Activated CD8-positive, alpha-beta memory T cell treated with anti-CD3 and anti-CD28 coated beads for 36 hours (primary cell): Measurements from ENCODE around the gene PCDH9. TPM values are rescaled to one million over a fixed set of nuclear protein-coding genes. Genes with fewer than 3 reads are reported as not detected.
"Not testable (repeated sequence)": the region's sequence is repeated elsewhere in the genome, so short reads cannot be mapped to it uniquely, and the experiment has no call there.

Experiments
- CTCF ChIA-PET: fragments of 350-600 bp; sonication (Branson Sonifier 250); formaldehyde crosslinking; loops from one replicate; lab custom pipeline; 2021; ENCODE audit warnings: antibody characterized with exemption; lab: Charles Lee
- POLR2A ChIA-PET: fragments of 350-600 bp; sonication (Branson Sonifier 250); formaldehyde crosslinking; loops from one replicate; lab custom pipeline; 2021; ENCODE audit warnings: antibody characterized with exemption; lab: Charles Lee
- total RNA-seq, 2 experiments: library from RNA; stranded (reverse); gene quantifications; one replicate each; pipeline ENCODE4 v1.2.3, GENCODE V29; 2021

Gene PCDH9
- total RNA-seq, 2 experiments from 2014 or later, result 0.13 to 0.17 TPM

DNA sequence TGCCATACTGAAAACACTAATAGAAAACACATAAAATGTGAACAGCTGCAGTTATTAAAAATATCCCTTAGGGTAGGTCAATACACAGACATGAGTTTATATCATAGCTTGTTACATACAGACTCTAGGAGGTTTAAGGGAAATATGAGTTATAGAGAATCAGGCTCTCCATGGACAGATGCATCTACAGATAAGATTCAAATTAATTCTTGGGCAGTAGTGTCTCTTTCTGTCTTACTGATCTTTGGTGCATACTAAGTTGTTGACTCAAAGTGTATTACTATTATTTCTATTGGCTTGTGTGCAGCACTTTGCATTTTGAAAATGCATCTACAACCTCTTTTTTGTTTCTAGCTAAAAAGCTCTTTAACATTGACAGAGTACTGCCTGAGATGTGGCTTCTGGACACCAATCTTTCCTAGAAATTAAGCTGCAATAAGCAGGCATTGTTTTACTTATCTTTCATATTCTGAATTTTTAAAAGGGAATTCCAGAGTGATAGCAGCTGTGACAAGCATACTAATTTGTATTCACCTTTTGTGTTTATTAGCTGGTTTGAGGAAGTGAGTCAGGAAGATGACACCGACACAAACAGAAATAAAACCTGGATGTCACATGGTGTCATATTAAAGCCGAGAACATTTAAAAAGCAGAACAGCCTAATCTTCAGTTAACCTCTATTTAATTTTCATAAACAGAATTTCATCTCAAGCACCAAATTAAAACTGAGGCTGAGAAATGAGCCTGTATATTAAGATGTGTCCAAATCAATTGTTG, 399.0 kb downstream of the PCDH9 start:
- POLR2A ChIA-PET, result no interaction called here
- CTCF ChIA-PET, result no interaction called here

GRCh38 chr13:66829803-66830202, 400.3 kb downstream of the PCDH9 start:
- ChIA-PET CTCF (no interaction called here), POLR2A (no interaction called here)

DNA sequence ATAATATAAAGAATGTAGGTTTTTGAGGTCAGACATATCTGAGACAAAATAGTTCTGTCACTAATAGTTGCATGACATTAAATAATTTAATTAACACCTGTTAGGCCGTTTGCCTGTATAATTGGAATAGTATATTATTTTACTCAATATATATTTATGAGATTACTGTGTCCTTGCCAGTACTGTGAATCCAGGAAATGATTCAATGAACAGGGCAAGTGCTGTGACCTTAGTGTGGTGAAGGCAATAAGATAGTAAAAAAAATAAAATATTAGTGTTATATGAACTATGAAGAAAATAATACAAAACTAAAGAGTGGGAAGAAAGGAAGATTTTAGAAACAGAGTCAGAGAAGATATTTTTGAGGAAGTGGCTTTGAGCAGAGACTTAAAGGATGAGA, 403.7 kb downstream of the PCDH9 start:
- ChIA-PET POLR2A (no interaction called here), CTCF (no interaction called here)

DNA sequence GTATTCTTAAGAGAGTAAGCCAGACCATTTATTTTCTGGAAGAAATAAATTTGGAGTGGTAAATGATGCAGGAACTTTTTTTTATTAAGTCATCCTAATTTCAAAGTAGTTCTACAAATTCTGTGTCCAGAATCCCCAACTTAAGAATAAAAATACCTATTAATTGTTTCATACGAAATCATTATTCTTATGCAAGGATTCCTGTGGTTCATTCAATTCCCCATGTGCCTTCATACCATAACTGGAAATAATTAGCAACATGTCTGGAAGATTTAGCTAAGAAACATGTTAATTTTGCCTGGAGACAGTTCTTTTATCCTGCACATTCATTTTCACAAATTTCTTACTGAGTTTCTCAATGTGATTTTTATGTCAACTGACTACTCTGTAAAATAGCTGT, 408.6 kb downstream of the PCDH9 start:
- ChIA-PET CTCF (no interaction called here), POLR2A (no interaction called here)

- CTCF ChIA-PET, result no interaction called here
Measured at GRCh38 chr13:66811455-66811854, 418.7 kb downstream of the PCDH9 start.

DNA sequence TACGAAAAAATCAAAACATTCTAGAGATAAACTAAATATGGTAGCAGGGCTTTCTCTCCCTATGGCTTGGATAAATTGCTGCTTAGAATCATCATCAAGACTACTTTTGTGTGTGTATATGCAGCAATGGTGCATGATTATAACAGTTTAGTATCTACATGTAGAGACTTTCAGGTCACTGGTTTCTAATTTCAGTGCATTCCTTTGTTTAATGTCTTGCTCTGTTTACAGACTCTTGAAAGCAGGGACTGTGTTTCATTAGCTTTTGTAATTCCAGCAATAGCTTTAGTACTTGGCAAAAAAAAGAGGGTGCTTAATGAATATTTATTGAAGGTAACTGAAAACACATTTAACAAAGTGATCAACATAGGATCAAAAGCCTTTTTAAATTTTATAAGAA, 420.7 kb downstream of the PCDH9 start:
- CTCF ChIA-PET, result no interaction called here

More at GRCh38 chr13:66811455-66811854, 418.7 kb downstream of the PCDH9 start:
- POLR2A ChIA-PET, result no interaction called here

GRCh38 chr13:66807251-66807650, 422.9 kb downstream of the PCDH9 start:
- CTCF ChIA-PET, result no interaction called here
- POLR2A ChIA-PET, result no interaction called here

More for the DNA sequence above, 420.7 kb downstream of the PCDH9 start:
- POLR2A ChIA-PET, result no interaction called here

- CTCF ChIA-PET, result no interaction called here
Measured at GRCh38 chr13:66805657-66806056, 424.5 kb downstream of the PCDH9 start.

DNA sequence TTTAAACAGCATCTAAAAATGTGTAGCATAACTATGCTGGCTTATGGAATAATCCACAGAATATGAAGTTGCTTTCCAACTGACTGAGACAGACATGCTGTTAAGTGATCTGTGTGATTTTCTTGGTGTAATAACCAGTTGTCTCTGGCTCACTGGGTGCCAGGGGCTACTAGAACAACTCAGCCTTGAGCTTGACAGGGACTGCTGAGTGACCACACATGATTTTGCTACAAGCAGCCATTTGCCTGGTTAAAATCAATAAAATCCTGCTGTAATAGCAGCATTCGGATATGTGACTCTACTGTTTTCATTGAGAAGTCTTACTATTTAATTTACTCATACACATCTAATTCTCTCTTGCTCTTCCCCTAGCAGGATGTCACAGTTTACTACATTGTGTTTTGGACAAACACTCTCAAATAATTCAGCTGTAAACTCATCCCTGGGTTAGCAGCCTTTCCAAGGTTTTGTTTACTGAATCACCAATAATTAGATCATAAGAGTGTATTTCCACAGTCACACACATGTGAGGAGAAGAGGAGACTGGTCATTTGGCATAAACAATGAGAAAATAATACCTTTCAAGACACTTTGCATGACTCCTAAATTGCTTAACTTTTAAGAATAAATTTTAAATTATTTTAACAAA, 426.2 kb downstream of the PCDH9 start:
- CTCF ChIA-PET, result no interaction called here

More at GRCh38 chr13:66805657-66806056, 424.5 kb downstream of the PCDH9 start:
- POLR2A ChIA-PET, result no interaction called here

DNA sequence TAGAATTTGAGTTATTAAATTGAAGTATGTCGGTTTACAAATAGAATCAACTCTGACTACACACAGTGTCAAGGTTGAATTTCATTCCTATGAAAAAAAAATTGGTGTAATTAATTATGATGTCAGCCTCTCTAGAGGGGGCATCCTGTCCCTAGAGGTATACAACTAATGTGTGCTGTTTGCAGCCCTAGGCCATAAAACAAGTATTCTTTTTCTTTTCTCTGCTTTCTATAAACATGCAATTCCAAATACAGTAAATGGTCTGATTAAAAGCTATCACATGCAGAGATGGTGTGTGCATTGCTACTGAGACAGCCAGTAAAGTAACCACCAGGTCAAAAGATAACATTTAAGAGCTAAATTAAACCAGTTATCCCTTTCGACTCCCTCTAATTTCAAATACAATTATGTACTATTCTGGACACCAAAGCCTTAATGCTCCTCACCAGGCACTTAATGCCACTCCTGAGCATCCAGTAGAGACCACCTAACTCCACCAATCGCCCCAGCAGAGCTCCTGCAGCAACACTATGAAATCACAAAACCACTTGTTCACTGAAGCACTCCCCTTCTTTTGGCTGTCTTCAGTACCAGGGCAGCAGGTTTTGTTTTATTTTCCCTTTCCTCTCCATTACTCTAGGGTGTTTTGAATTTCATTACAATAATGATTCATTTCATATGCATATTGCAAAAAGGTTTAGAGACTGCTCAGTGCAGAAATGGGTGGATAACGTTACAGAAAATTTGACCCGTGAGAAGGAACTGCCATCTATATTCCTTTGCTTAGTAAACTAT, 426.9 kb downstream of the PCDH9 start:
- CTCF ChIA-PET, result no interaction called here

More for the DNA sequence above, 426.2 kb downstream of the PCDH9 start:
- POLR2A ChIA-PET, result no interaction called here

GRCh38 chr13:66795636-66796035, 434.5 kb downstream of the PCDH9 start:
- POLR2A ChIA-PET, result no interaction called here

More for the DNA sequence above, 426.9 kb downstream of the PCDH9 start:
- POLR2A ChIA-PET, result no interaction called here

DNA sequence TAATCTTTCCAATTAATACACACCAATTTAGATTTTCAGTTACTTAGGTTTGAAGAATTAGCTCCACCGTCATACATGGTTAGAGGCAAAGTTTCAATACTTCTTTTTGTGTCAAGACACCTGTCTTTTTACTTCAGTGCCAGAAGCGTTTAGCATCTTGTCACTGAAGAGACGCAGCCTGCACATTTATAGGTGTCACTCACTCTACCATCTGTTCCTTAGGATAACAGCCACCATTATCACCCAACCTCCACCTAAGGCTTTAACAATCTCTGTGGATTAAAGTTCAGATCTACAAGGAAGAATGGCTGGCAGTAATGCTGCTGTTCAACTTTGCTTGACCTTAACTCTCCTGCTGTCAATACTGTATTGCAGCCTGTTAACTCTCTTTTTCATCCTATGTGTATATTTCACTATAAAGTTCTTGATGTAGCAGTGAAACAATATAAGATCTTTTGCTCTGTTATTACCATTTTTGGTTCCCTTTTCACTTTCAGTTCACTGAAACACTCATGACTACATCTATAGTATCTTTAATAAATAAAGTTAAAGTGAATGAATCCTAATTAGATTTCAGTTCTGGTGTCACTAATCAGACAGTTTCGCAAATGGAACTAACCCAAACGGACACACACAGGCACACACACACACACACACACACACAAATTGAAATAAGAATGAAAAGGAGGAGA, 435.6 kb downstream of the PCDH9 start:
- CTCF ChIA-PET, result no interaction called here
- POLR2A ChIA-PET, result no interaction called here

More at GRCh38 chr13:66795636-66796035, 434.5 kb downstream of the PCDH9 start:
- CTCF ChIA-PET, result no interaction called here

GRCh38 chr13:66790861-66791260, 439.3 kb downstream of the PCDH9 start:
- POLR2A ChIA-PET, result no interaction called here
- CTCF ChIA-PET, result no interaction called here

DNA sequence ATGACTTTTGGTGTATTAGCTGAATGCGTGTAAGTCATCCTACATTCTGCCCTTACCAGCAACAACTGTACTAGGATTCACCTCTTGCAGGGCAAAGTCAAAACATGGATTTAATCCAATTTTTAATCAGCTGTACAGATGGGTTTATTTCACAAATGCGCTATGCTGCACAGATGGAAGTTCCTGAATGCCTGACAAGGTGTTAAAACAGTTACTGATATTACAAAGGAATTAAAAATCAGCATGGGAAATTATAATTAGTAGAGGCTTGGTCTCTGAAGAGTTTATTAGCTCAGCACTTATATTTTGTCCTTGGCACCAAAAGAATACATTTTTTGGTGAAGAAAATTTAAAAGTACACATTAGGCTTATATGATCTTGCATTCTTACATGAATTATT, 448.9 kb downstream of the PCDH9 start:
- POLR2A ChIA-PET, result no interaction called here

DNA sequence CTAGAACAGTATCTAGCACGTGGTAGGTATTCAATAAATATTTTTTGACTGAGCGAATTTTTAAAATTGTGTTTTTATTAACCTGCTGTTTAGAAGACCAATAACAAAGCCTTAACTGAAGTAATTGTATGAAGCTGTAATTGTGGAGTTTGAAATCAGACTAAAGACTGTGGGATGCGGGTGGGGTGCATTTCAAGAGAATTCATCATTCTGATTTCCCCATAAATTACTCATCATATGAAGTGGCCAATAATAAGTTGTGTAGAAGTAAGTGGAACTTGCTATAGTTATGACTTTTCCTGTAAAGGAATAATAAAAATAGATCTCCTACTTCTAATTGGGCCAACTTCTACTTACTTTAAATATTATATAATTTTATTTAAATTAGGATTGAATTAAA, 449.3 kb downstream of the PCDH9 start:
- CTCF ChIA-PET, result no interaction called here
- POLR2A ChIA-PET, result no interaction called here

More for the DNA sequence above, 448.9 kb downstream of the PCDH9 start:
- CTCF ChIA-PET, result no interaction called here

GRCh38 chr13:66778461-66778860, 451.7 kb downstream of the PCDH9 start:
- ChIA-PET POLR2A (no interaction called here), CTCF (no interaction called here)

DNA sequence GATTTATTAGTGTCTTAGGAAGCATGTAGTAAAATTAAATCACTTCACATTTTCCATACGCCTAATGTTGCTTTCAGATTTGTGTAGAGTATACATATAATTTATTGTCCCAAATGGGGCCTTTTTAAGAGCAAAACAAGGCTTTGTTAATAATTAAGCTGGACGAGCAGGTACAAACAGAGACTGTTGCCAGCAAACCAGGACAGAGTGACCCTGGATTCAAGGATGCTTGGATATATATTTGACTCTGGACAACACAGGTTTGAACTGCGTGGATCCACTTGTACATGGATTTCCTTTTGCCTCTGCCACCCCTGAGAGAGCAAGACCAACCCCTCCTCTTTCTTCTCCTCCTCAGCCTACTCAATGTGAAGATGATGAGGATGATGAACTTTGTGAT, 454.9 kb downstream of the PCDH9 start:
- ChIA-PET CTCF (no interaction called here), POLR2A (no interaction called here)

DNA sequence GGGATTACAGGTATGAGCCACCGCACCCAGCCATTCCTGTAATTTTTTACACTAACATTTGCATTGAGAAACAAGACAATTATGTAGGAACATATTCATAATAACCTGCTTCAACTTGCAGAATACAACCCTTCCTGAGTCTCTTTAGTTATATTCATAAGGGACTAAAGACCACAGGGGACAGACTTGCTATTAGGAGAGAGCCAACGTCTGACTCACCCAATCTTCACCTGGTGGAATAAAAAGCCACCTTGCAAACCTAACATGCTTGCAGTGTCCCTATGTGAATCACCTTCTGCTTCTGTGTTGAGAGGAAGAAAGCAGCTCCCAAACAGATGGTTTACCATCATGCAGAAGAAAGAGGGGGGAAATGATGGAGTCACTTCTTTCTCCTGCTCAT, 456.1 kb downstream of the PCDH9 start:
- CTCF ChIA-PET, result no interaction called here
- POLR2A ChIA-PET, result no interaction called here

DNA sequence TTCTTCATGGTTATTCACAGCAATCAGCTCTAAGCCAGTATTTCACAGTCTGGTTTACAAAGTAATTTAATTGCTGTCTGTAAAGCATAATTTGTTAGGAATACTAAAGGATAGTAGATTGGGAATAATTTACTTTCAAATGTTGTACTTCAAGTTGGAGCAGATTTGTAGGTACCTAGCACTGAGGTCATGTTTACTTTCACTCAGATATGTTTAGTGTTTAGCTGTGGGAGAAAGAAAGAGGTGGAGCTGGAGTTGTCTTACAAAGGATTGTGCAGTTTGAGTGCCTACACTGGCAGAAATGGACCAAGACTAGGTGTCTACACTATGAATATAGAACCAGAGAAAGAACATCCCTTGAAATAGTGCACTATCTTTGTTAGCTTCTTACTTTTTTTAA, 464.6 kb downstream of the PCDH9 start:
- POLR2A ChIA-PET, result no interaction called here
- CTCF ChIA-PET, result no interaction called here

GRCh38 chr13:66760678-66761077, 469.5 kb downstream of the PCDH9 start:
- POLR2A ChIA-PET, CTCF ChIA-PET: not testable (repeated sequence)
